HL-60/S4 (cell line): Measurements from ENCODE around the gene PDE6G.
"Not testable (repeated sequence)": the region's sequence is repeated elsewhere in the genome, so short reads cannot be mapped to it uniquely, and the experiment has no call there.

Experiments
- in situ Hi-C: fragments of 300-500 bp; cut with MboI; formaldehyde crosslinking; loops from 2 replicates; pipeline ENCODE4 v1.14.3; 2022; ENCODE audit warnings: low sequenced_read_pairs

The PDE6G gene

GRCh38 chr17:81636505-81637288 lies 19.6 kb downstream of the PDE6G start, which contains the start of the genes NPLOC4 and TSPAN10:
NPLOC4 (minus strand) TSS chr17:81637112; CDS start chr17:81636930, 182 bp downstream.
TSPAN10 (plus strand) TSS chr17:81637196; CDS start chr17:81642413, 5,217 bp downstream.
- in situ Hi-C loops = no loop called here

GRCh38 chr17:81635973-81636504 lies 20.3 kb downstream of the PDE6G start:
- in situ Hi-C loops = no loop called here

DNA sequence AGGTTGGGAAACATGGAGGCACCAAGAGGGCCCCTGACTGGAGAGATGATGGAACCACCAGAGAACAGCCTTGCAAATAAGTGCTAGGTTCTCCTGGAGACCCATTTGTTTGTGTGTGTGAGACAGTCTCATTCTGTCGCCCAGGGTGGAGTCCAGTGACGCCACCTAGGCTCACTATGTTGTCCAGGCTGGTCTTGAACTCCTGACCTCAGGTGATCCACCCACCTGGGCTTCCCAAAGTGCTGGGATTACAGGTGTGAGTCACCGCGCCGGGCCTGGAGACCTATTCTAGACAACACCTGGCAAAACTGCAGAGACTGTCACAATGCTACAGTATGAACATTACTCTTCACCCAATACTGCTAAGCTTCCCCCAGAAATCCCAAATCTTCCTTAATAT lies 20.9 kb downstream of the PDE6G start:
- in situ Hi-C loops = no loop called here

DNA sequence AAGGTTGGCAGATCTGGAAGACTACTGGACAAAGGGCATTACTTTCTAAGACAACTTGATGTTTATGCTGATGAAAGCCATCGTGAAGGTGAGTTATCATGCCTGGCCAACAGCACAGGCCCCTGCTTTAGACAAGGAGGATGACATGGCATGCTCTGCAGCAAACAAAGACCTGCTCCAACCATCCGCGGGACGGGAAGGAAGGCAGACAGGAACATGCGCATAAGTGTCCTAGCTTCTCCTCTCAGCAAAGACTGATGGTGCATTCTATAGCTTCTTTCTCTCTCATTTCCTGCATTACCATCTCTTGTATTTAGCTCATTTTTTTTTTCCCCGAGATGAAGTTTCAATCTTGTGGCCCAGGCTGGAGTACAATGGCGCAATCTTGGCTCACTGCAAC lies 24.9 kb downstream of the PDE6G start:
- in situ Hi-C loops = no loop called here

- in situ Hi-C loops = no loop called here
Observed at GRCh38 chr17:81630274-81630673, 26.1 kb downstream of the PDE6G start.

DNA sequence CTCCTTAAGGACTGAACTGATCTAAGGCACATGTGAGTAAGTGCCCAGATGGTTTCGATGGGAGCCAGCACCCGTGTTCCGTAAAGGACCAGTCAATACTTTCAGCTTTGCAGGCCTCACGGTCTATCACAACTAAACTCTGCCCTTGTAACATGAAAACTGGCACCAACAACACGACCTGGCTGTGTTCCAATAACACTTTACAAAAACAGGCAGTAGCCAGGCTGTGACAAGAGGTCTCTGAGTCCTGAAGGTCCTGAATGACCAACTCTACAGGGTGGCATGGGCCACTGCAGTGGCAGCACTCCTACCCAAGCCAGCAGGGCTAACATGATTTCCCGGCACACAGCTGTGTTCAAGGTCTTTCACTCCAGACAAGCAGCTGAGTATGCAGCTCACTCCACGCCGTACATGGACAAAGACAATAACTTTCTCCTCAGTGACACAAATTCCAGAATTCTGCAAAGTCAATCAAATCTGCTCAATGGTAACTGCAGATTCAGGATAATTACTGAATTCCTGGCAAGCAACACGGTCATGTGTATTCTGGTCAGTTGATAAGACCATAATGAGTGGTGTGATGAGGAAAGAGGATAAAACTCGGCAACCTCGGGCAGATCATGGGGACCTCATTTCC lies 34.7 kb downstream of the PDE6G start:
- in situ Hi-C loops = no loop called here

GRCh38 chr17:81618307-81618706 lies 38.0 kb downstream of the PDE6G start:
- in situ Hi-C loops = not testable (repeated sequence)

DNA sequence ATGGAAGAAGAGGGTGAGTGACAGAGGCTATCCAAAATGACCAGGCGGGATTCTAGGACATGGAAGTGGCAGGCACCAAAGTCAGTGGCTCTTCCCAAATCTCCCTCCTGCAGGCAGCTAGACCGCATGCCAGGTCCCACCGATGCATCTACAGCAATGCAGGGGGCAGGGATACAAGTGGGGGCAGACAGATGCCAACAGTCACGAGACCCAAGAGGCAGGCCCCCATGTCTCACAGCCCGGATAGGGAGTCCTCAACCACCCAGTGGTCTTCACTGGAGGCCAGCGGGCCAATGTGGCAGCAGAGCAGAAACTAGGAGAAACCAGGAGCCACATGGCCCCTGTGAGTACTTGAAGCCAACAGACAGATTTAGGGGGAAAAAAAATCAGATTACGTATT lies 39.5 kb downstream of the PDE6G start:
- in situ Hi-C loops = no loop called here

GRCh38 chr17:81615401-81615930 lies 40.9 kb downstream of the PDE6G start:
- in situ Hi-C loops = no loop called here

DNA sequence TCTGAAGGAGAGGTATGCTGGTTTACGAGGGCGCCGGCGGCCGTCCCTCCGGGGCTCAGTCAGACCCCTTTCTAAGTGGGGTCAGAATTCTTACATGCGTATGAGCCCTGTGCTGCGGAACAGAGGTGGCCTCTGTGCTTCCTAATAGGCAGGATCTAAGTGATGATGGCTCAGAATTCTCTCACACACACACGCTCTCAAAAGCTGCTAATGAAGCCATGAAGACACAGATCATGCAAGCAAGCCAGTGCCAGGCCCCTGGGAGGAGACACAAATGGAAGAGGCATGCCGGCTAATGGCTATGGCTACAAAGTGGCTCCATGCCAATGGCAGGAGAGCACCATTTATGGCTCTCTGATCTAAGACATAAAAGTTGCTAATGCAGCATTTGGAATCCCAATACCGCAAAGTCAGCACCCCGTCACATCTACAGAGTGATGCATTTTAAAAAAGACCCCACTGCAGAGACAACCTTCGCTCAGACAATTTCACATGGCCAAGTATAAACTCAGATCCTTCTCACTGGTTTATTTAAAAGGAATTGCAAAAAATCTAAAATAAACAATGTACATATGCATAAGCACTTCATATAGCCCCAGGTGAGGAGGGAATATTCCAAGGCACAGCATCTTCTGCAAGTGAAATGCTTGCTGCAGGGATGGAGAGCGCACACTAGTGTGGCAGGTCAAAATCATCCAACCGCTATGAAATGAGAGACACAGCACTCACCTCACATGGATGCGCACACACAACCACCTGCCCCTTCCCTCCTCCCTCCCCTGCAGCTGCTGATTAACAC lies 44.0 kb downstream of the PDE6G start:
- in situ Hi-C loops = no loop called here

DNA sequence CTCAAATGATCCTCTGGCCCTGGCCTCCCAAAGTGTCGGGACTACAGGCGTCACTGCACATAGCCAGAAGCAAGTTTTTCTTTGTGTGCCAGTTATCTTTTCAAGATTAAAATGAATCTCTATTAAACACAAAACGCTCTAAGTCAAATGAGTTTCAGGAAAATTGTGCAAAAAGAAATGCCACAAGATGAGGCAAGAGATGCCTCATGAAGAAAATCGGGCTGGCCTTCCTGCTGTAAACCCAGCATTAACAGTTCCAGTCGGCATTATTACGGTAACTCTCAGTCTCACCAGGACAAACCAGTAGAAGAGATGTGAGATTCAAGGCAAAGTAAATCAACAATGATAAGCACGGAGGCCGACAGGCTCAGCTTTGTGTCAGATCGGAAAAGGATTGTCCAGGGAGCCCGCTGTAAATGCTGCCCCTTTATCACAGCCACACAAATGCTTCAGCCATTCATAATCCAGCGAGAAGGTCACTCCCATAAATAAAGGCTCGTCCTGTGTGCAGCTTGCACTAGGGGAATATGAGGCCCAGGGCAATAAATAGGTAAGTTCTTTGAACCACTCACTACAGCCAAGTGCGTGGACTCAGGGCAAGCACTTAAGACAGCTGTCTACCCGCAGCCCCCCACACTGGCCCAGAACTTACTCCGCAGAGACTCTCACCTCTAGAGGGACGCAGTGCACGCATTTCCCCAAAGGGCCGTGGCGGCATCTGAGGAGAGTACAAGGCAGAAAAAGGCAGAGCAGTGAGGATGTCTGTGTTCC lies 46.6 kb downstream of the PDE6G start:
- in situ Hi-C loops = no loop called here

DNA sequence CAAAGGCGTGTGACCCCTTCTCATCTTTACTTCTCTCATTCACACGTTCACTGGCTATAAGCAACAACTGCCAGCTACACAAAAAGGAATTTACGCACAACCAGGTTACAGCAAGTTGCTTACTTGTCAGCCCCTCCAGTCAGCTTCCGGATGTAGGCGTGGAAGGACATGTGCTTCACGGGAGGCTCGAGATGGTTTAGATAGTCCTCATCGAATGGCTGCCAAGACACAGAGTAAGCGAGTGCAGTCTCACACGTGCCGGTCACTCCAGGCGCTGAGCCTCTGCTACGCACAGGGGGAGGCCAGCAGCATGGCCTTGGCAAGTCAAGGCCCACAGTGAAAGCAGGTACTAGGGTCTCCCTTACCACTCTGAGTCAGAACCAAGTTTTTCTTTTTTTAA lies 47.7 kb downstream of the PDE6G start:
- in situ Hi-C loops = no loop called here

DNA sequence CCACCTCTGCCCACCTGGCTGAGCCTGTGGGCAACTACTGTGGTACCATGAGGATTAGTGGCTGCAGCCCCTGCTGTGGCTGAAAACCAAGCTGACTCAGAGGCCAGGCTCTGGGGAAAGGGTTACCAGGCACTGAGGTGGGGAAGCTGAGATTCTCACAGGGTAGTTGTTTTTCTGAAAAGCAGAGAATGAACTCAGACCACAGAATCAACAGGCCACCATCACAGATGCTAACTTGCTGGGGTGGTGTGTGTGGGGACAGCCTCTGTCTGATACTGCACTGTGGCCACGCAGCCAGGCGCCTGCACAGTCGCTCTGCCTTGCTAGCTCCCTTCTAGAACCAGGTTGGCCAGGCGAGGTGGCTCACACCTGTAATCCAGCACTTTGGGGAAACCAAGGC lies 48.3 kb downstream of the PDE6G start:
- in situ Hi-C loops = no loop called here

DNA sequence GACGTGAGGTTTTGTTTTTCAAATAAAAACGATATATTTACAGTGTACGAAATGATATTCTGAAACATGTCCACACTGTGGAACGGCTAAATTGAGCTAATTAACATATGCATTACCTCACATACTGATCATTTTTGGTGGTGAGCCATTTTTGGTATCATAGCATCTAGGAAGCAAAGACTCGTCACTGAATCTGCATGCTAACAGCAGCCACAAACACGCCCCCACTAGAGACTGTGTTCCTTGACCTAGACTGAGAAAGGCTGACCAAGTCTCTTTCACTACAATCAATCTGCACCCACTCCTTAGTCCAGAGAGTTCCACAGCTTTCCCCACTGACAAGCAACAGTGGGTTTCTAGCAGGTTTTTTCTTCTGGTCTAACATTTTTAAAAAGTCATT lies 48.9 kb downstream of the PDE6G start:
- in situ Hi-C loops = no loop called here

DNA sequence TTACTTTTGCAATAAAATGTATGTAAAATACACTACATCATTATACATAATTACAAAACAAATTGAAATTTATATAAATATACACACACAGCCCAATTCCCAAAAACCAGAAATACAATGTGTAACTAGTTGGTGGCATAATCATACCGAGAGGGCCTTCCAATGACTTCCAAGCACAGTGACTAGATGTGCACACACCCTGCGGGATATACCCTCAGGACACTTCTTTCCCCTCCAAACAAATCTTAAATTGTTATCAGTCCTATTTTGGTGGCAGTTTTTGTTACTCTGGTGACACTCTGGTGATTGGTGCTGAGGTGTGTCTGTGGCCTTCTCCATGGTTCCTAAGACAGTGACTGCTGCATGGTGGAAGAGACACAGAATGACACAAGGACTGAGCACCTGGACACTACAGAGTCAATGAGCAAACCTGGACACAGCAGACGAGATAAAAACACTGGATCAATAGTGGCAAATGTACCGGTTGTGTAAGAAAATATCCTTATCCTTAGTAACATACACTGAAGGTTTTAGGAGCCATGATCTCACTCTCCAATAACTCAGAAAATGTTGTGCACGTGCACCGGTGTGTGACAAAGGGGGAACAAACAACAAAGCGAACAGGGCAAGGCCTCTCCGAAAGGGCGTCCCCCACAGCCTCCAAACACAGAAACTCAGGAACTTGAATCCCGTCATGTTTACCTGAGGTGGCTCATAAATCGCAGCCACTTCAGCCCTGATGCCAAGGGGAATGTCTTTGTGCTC lies 52.3 kb downstream of the PDE6G start:
- in situ Hi-C loops = no loop called here

DNA sequence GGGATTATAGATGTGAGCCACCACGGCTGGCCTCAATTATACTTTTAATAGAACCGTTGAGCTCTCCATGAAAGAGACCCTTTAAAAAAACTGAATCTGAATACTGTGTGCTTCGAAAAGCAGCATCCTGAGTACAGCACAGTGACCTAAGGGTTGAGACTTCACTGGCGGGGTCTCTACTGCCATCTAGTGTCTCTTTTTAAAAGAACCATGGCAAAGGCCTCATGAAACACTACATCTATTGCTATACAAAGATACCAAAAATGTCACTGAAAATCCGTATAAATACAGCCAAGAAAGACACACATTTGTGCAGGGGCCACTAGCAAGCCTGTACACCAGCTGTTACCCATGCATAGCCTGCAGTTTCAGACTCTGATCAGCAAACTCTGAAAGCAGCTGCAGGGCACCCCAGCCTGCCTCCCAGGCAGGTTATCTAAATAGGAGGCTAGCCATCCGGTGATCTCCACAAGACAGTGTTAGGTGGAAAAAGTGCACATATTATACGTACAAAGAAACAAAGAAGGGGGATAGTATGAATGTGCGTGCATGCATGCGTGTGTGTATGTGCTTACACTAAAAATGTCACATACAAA lies 54.7 kb downstream of the PDE6G start:
- in situ Hi-C loops = no loop called here
